ENCODE data around the gene KPNA3. TPM values are rescaled to one million over a fixed set of nuclear protein-coding genes. Genes with fewer than 3 reads are reported as not detected.
"Not testable (repeated sequence)": the region's sequence is repeated elsewhere in the genome, so short reads cannot be mapped to it uniquely, and the experiment has no call there.

The KPNA3 gene
- total RNA-seq, 1 experiment from 2014 or later = 19.2 TPM

GRCh38 chr13:49806126-49806536 lies 13.6 kb upstream of the KPNA3 start:
- DNase-seq (ENCODE audit: low spot score) = no peak

DNA sequence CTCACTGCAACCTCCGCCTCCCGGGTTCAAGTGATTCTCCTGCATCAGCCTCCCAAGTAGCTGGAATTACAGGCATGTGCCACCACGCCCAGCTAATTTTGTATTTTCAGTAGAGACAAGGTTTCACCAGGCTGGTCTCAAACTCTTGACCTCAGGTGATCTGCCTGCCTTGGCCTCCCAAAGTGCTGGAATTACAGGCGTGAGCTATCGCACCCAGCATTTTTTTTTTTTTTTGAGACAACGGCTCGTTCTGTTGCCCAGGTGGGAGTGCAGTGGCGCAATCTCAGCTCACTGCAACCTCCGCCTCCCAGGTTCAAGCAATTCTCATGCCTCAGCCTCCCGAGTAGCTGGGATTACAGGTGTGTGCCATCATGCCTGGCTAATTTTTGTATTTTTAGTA lies 10.6 kb upstream of the KPNA3 start:
- DNase-seq (ENCODE audit: low spot score) = not testable (repeated sequence)

DNA sequence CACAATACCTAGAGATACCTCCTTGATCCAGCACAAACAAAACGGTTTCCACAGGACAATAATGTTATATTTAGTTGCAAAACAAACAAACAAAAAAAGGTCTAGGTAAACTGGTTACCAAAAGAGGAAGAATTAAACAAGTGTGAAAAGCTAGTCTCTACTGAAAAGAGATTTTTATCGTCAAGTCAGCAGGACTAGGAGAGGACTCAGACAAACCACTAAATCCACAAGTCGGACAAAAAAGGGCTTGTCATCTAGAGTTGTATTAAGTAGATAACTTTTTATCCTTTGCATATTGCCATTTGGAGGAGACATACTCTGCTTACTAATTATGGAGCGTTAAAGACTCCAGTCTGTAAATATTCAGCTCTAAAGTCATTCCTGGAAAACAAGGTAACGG lies 9.9 kb upstream of the KPNA3 start:
- no peak for DNase-seq (ENCODE audit: low spot score)

DNA sequence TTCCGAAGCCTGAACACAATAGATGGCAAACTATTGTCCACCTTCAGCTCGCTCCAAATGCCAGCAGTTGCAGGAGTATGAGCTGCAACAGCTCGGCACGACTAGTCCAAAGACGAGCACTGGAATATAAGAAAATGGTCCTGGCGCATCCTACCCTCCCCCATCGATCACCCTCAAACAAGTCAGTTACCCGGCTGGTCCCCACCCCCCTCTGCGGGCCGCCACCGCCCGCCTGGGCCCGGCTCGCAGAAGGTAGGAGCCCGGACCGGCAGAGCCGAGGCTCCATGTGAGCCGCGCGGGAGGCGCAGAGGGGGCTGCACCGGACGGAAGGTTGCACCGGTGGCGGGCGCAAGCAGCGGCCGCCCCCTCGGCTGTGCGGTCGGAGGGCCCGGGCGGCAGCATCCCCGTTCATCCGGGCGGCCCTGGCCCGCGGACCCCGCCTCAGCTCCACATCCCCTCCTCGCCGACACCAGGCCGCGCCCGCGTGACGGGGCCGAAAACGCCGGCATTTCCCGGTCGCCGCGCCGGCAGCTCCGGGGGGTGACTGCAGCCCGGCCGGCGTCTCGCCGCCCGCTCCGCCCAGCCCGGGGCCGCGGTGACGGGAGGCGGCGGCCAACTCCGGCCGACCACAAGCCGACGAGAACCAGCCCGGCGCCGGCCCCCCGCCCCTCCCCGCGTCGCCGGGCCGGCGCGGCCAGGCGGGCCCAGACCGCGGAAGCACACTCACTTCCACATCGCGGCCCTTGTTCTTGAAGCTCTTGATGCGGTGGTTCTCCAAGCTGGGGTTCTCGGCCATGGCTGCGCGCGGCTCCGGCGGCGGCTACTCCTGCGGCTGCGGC lies 552 bp downstream of the KPNA3 start:
- DNase-seq (ENCODE audit: low spot score) = no peak

DNA sequence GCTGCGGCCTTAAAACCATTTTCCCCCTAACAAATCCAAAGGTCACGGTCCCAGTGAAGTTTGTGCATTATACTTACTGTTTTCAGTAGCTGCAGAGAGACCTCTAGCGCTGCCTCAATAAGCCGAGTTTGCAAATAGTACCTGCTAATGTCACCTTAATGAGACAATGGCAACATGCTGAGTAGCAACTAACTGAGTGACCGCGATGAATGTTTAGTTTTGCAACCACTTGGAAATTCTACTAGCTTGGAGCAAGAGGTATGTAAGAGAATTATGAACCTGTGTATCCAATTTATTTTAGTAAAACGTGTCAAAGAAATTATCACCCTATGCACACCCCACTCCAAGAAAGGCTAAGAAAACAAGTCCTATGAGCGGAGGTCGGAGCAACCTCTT lies 1.2 kb downstream of the KPNA3 start:
- DNase-seq (ENCODE audit: low spot score) = no peak

GRCh38 chr13:49789968-49790367 lies 2.5 kb downstream of the KPNA3 start:
- no peak for DNase-seq (ENCODE audit: low spot score)

GRCh38 chr13:49786401-49787008 lies 6.0 kb downstream of the KPNA3 start:
- no peak for DNase-seq (ENCODE audit: low spot score)

DNA sequence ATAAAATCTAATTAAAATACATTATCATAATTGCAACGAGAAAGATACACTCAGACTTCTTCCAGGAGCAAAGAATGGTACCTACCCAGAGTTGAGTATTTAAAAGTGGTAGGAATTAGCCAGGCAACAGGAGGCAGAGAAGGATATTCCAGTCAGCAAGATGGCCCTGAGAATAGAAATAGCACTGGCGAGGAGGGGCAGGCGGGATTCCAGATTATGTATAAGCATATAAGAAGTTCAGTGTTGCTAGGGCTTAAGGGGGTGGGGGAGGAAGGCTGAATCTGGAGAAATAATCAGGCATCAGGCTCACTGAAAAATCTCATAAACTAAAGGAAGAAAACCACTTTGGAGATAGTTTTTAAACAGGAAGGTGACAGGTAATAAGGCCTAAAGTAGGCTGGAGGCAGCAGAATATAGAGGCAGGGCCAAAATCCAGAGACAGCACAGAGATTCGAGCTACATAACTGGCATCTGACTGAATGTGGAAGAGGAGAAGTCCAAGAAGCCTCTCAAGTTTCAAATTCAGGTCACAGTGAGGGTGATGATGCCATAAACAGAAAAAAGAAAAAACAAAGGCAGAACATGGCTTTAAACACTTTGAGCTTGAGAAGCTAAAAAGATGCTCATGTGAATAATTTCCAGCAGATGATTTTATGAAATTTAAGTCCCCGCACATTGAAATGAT lies 7.5 kb downstream of the KPNA3 start:
- no peak for DNase-seq (ENCODE audit: low spot score)

DNA sequence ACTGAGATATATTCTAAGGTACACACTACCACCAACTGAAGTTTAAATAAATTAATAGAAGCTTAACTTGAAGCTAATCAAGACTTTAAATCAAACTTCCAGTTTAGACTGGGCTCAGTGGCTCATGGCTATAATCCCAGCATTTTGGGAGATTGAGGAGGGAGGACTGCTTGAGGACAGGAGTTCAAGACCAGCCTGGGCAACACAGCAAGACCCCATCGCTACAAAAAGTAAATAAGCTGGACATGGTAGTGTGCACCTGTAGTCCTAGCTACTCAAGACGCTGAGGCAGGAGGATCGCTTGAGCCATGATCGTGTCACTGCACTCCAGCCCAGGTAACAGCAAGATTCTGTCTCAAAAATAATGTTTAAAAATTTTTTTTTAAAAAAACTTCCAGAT lies 8.6 kb downstream of the KPNA3 start:
- DNase-seq (ENCODE audit: low spot score) = no peak

GRCh38 chr13:49782784-49783183 lies 9.7 kb downstream of the KPNA3 start:
- no peak for DNase-seq (ENCODE audit: low spot score)

GRCh38 chr13:49781806-49782205 lies 10.7 kb downstream of the KPNA3 start:
- no peak for DNase-seq (ENCODE audit: low spot score)

DNA sequence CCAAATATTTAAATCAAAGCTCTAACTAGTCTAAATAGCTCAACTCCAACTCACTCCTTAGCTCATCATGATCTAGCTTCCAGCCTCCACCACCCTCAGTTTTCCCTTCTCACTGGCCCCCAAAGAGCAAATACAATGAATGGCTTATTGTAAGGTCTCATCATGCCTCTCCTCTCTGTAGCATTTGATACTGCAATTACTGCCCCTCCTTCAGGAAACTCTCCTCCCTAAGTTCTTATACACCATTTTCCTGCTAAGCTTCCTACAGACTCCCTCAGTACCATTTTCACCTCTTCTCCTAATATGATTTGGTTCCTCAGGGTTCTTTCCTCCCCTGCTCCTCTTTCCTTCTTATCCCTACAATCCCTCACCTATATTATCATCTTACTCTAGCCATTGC lies 12.8 kb downstream of the KPNA3 start:
- DNase-seq (ENCODE audit: low spot score) = no peak

DNA sequence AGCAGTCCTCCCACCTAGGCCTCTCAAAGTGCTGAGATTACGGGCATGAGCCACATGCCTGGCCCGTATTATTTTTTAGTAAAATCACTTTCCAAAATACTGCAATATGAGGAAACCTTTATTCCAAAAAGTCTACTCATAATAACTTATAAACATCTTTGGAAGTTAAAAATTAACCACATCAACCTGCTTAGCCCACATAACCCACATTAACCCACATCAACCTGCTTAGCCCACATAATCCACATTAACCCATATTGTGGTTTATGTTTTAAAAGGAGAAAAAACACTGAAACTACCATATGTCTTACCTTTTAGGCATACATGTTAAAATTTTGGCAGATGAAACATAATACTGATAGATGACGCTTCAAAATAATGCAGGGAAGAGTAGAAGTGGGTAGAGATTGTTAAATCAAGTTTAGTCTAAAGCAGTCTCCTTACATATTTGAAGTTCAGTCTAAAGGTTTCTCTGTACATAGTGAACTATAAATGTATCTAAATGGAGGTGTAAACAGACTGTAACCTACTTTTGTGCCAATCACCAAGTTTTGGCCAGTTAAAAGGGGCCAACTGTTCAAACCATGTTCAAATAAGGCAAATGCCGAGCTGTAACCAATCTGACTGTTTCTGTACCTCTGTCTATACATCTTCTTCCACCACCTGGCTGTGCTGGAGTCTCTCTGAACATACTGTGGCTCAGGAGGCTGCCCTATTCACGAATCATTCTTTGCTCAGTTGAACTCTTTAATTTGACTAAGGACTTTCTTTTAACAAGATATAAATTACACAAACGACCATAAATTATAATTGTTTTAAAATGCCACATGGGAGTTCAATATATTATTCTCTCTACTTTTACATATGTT lies 14.5 kb downstream of the KPNA3 start:
- DNase-seq (ENCODE audit: low spot score) = no peak

DNA sequence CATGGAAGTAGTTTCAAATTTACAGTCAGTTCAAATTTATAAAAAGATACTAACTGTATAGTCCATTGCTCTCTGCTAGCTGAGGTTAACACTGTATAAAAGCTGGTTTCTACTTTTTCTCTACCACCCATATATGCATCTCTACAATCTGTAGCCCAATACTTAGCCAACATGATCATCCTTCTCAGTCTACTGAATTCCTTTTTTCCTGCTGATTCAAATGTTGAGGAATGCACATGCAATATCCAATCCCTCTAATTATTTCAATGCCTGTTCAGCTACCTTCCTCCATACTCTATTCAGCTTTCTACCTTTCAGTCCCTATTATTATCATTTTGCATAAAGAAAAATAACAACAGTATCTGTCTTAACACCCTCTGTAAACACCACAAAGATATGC lies 15.6 kb downstream of the KPNA3 start:
- DNase-seq (ENCODE audit: low spot score) = no peak

DNA sequence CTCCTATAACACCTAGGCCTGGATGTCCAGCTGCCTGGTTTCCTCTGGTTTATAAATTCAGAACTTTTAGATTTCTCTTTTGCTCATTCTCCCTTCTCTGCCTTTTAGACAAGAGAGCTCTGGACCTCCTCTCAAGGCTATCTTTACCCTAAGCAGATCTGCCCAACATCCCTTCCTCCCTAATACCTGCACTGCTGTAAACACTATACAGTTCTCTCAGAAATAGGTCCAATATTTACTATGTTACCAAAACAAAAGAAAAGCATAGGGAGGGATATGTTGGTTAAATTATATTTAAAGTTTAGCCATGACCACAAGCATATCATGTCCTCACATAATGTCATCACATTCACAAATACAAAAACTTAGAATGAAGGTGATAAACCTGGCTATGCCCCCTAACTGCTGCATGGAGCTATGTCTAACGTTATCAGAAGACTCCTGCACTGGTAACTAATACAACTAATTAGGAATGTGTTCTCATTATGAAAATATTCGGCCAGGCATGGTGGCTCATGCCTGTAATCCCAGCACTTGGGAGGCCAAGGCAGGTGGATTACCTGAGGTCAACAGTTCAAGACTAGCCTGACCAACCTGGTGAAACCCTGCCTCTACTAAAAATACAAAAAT lies 18.0 kb downstream of the KPNA3 start:
- no peak for DNase-seq (ENCODE audit: low spot score)

- DNase-seq (ENCODE audit: low spot score) = no peak
These were observed 19.7 kb downstream of the KPNA3 start for GRCh38 chr13:49772828-49773227.

GRCh38 chr13:49761811-49762210 lies 30.7 kb downstream of the KPNA3 start:
- DNase-seq (ENCODE audit: low spot score) = not testable (repeated sequence)

DNA sequence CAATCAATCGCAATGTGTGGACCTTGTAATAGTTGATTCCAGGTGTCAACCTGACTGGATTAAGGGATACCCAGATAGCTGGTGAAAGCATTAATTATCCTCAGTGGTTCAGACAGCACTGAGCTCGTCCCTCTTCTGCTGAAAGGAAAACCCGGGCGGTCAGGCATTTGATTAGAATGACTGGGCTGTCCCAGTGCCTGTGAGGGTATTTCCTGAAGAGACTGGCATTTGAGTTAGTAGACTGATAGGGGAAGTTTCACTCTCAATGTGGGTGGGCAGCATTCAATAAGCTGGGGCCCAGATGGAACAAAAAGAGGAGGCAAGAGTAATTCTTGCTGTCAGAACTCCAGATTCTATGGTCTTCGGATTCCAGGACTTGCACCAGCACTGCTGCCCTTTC lies 31.9 kb downstream of the KPNA3 start:
- no peak for DNase-seq (ENCODE audit: low spot score)

DNA sequence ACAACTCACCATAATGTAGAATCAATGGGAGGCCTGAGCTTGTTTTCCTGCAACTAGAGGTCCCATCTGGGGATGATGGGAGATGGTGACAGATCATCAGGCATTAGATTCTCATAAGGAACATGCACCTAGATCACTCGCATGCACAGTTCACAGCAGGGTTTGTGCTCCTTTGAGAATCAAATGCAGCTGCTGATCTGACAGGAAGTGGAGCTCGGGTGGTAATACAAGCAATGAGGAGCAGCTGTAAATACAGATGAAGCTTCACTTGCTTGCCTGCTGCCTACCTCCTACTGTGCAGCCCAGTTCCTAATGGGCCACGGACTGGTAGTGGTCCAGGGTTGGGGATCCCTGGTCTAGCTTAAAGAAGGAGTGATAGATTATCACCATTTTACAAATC lies 33.0 kb downstream of the KPNA3 start:
- DNase-seq (ENCODE audit: low spot score) = no peak

DNA sequence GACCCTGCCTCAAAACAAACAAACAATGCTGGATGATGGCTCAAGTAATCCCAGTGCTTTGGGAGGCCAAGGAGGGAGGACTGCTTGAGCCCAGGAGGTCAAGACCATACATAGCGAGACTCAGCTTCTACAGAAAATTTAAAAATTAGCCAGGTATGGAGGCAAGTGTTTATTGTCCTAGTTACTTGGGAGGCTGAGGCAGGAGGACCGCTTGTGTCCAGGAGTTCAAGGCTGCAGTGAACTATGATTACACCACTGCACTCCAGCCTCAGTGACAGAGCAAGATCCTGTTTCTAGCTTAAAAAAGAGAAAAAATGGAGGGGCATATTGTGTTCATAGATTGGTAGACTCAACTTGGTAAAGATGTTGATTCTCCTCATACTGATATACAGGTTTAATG lies 36.2 kb downstream of the KPNA3 start:
- DNase-seq (ENCODE audit: low spot score) = no peak

GRCh38 chr13:49754146-49754545 lies 38.3 kb downstream of the KPNA3 start:
- no peak for DNase-seq (ENCODE audit: low spot score)

GRCh38 chr13:49749848-49750247 lies 42.6 kb downstream of the KPNA3 start:
- DNase-seq (ENCODE audit: low spot score) = no peak
